HG02852 (cell line): ENCODE measurements around the gene BORCS5.

ENCODE experiments used
- ATAC-seq: cut with Tn5 transposase; IDR thresholded peaks from one replicate; pipeline ENCODE4 v1.9.1; 2021; ENCODE audit warnings: mild to moderate bottlenecking, moderate library complexity; ENCODE audit not compliant: unreplicated experiment

BORCS5 gene

GRCh38 chr12:12428961-12429657 lies 72.2 kb downstream of the BORCS5 start:
- no peak for ATAC-seq

GRCh38 chr12:12432364-12432763 lies 75.5 kb downstream of the BORCS5 start:
- no peak for ATAC-seq

- no peak for ATAC-seq
Measured at GRCh38 chr12:12433203-12433731, 76.4 kb downstream of the BORCS5 start.

GRCh38 chr12:12436831-12437345 lies 80.0 kb downstream of the BORCS5 start:
- ATAC-seq: no peak

- no peak for ATAC-seq
Measured at GRCh38 chr12:12439636-12440035, 82.8 kb downstream of the BORCS5 start.

- ATAC-seq: no peak
Measured at GRCh38 chr12:12440784-12441428, 84.0 kb downstream of the BORCS5 start.

- no peak for ATAC-seq
Measured at GRCh38 chr12:12441429-12441807, 84.5 kb downstream of the BORCS5 start.

- no peak for ATAC-seq
Measured at GRCh38 chr12:12441843-12442461, 85.1 kb downstream of the BORCS5 start.

- no peak for ATAC-seq
Measured at GRCh38 chr12:12442548-12443071, 85.7 kb downstream of the BORCS5 start.

GRCh38 chr12:12443431-12443878 lies 86.6 kb downstream of the BORCS5 start:
- ATAC-seq: no peak

- no peak for ATAC-seq
Measured at GRCh38 chr12:12445165-12445881, 88.4 kb downstream of the BORCS5 start.

GRCh38 chr12:12445882-12446181 lies 89.0 kb downstream of the BORCS5 start:
- no peak for ATAC-seq

GRCh38 chr12:12446786-12447185 lies 89.9 kb downstream of the BORCS5 start:
- ATAC-seq: no peak

GRCh38 chr12:12447236-12447635 lies 90.4 kb downstream of the BORCS5 start:
- ATAC-seq: no peak

- no peak for ATAC-seq
Measured at GRCh38 chr12:12447837-12448236, 91.0 kb downstream of the BORCS5 start.

GRCh38 chr12:12449533-12450025 lies 92.7 kb downstream of the BORCS5 start:
- no peak for ATAC-seq

- ATAC-seq: no peak
Measured at GRCh38 chr12:12450043-12450471, 93.2 kb downstream of the BORCS5 start.

- no peak for ATAC-seq
Measured at GRCh38 chr12:12451098-12451497, 94.2 kb downstream of the BORCS5 start.

GRCh38 chr12:12452326-12452902 lies 95.5 kb downstream of the BORCS5 start:
- ATAC-seq: no peak

GRCh38 chr12:12453635-12454034 lies 96.8 kb downstream of the BORCS5 start:
- no peak for ATAC-seq
